Skeletal muscle cell (primary cell): ENCODE data around the gene FAM149B1.
"Not testable (repeated sequence)": the region's sequence is repeated elsewhere in the genome, so short reads cannot be mapped to it uniquely, and the experiment has no call there.

Experiments
- DNase-seq: peaks from one replicate; pipeline ENCODE4 v3.0.0-alpha.2; 2010; ENCODE audit warnings: low read depth
- H3K4me3 ChIP-seq: 2 replicates; pipeline ENCODE4 v1.5.1; 2011; ENCODE audit warnings: low read depth, mild to moderate bottlenecking, control low read depth, low read length, moderate library complexity

The FAM149B1 gene

GRCh38 chr10:73225518-73225917 is 57.6 kb downstream of the FAM149B1 start:
- no peak overlapping the region for H3K4me3 ChIP-seq
- no peak for DNase-seq

- H3K4me3 ChIP-seq = no peak overlapping the region
- DNase-seq = no peak
Measured at GRCh38 chr10:73226663-73227062, 58.7 kb downstream of the FAM149B1 start.

GRCh38 chr10:73228247-73228646 is 60.3 kb downstream of the FAM149B1 start:
- no peak for DNase-seq

GRCh38 chr10:73229567-73229966 is 61.6 kb downstream of the FAM149B1 start:
- H3K4me3 ChIP-seq = no peak overlapping the region
- DNase-seq = no peak

More at GRCh38 chr10:73228247-73228646, 60.3 kb downstream of the FAM149B1 start:
- H3K4me3 ChIP-seq = no peak overlapping the region

- no peak overlapping the region for H3K4me3 ChIP-seq
- no peak for DNase-seq
Measured at GRCh38 chr10:73232887-73233286, 65.0 kb downstream of the FAM149B1 start.

GRCh38 chr10:73233883-73234282 is 66.0 kb downstream of the FAM149B1 start:
- no peak for DNase-seq
- H3K4me3 ChIP-seq = no peak overlapping the region

GRCh38 chr10:73234695-73235094 is 66.8 kb downstream of the FAM149B1 start:
- no peak overlapping the region for H3K4me3 ChIP-seq
- DNase-seq = no peak

- no peak for DNase-seq
- no peak overlapping the region for H3K4me3 ChIP-seq
Measured at GRCh38 chr10:73238990-73239566, 71.2 kb downstream of the FAM149B1 start.

GRCh38 chr10:73239908-73240307 is 72.0 kb downstream of the FAM149B1 start:
- no peak for DNase-seq
- no peak overlapping the region for H3K4me3 ChIP-seq

GRCh38 chr10:73244866-73245477 is 77.1 kb downstream of the FAM149B1 start:
- H3K4me3 ChIP-seq = peak overlapping the region; percentile 12

GRCh38 chr10:73246322-73246645 is 78.4 kb downstream of the FAM149B1 start:
- no peak for DNase-seq
- peak overlapping the region; percentile 87 for H3K4me3 ChIP-seq

More at GRCh38 chr10:73244866-73245477, 77.1 kb downstream of the FAM149B1 start:
- DNase-seq = no peak

- peak; percentile 78 for DNase-seq
- peak within 1 kb of the TSS; percentile 87 for H3K4me3 ChIP-seq
Measured at GRCh38 chr10:73246646-73247508, 79.0 kb downstream of the FAM149B1 start, which contains the start of gene DNAJC9. DNAJC9 (minus strand) TSS chr10:73247255; CDS start chr10:73247189, 66 bp downstream.

- peak overlapping the region; percentile 87 for H3K4me3 ChIP-seq
- DNase-seq = no peak
Measured at GRCh38 chr10:73247509-73248258, 79.8 kb downstream of the FAM149B1 start.

- DNase-seq = no peak
- no peak overlapping the region for H3K4me3 ChIP-seq
Measured at GRCh38 chr10:73248259-73248724, 80.4 kb downstream of the FAM149B1 start.

GRCh38 chr10:73251683-73252444 is 83.9 kb downstream of the FAM149B1 start:
- peak overlapping the region; percentile 64 for H3K4me3 ChIP-seq
- no peak for DNase-seq

GRCh38 chr10:73252445-73253224 is 84.7 kb downstream of the FAM149B1 start, which contains the start of gene MRPS16:
MRPS16 (minus strand) TSS chr10:73252644; CDS start chr10:73252482, 162 bp downstream.
- DNase-seq = peak; percentile 93
- H3K4me3 ChIP-seq = peak within 1 kb of the TSS; percentile 64

- no peak for DNase-seq
Measured at GRCh38 chr10:73253225-73253555, 85.3 kb downstream of the FAM149B1 start.

GRCh38 chr10:73258612-73259011 is 90.7 kb downstream of the FAM149B1 start:
- DNase-seq, H3K4me3 ChIP-seq: not testable (repeated sequence)

More at GRCh38 chr10:73253225-73253555, 85.3 kb downstream of the FAM149B1 start:
- H3K4me3 ChIP-seq = peak overlapping the region; percentile 64
